Mucosa of descending colon (tissue), 3 donors: Measurements from ENCODE around the gene MTHFD1L. TPM values are rescaled to one million over a fixed set of nuclear protein-coding genes. Genes with fewer than 3 reads are reported as not detected.

ENCODE experiments used
- ATAC-seq: fragments of 200-7000 bp; cut with Tn5 transposase; one replicate; pipeline ENCODE4 v1.9.1; 2020; ENCODE audit warnings: mild to moderate bottlenecking, moderate library complexity
- DNase-seq, 3 donors: peaks; one replicate each; pipeline ENCODE4 v3.0.0-alpha.2; 2020
- H3K36me3 ChIP-seq: fragments of 200-600 bp; one replicate; pipeline ENCODE4 v1.8.0; 2021; ENCODE audit warnings: low read depth, mild to moderate bottlenecking
- H3K4me1 ChIP-seq: fragments of 200-600 bp; one replicate; pipeline ENCODE4 v1.8.0; 2021; ENCODE audit warnings: low read depth, mild to moderate bottlenecking
- H3K4me3 ChIP-seq: fragments of 200-600 bp; one replicate; pipeline ENCODE4 v1.8.0; 2021; ENCODE audit warnings: mild to moderate bottlenecking
- H3K9me3 ChIP-seq: fragments of 200-600 bp; one replicate; pipeline ENCODE4 v1.8.0; 2021; ENCODE audit warnings: mild to moderate bottlenecking
- CTCF ChIP-seq: fragments of 200-600 bp; IDR thresholded peaks from one replicate; pipeline ENCODE4 v1.8.0; 2022; ENCODE audit warnings: antibody characterized with exemption, mild to moderate bottlenecking
- intact Hi-C, 2 donors: fragments of 100-400 bp; cut with DNase I in 1 of 2; cut with micrococcal nuclease in 1 of 2; formaldehyde crosslinking; loops; one replicate each; pipeline versions ENCODE4 v1.11.0 to v1.11.1; 2022; cut with DNase I, micrococcal nuclease
- total RNA-seq, 3 donors: library from RNA; stranded (reverse); fragmentation: NEBNext Ultra II Directional in 2 of 3; extraction: Animal tissue kit (Norgen Biotek cat#: 25700) in 2 of 3; gene quantifications; one replicate each; pipeline versions ENCODE4 v1.2.1 to v1.2.4, GENCODE V29; 2021 to 2023
- donor health status: DM: no; HTN: no; CAD: no; lungs with moderate emphysema.
- donor health status: DM: no; HTN: no; CAD: no.
- donor health status: DM: no; HTN: yes; CAD: no.

Gene MTHFD1L
- total RNA-seq, 3 donors from 2014 or later, result 7.1 to 11.1 (median 8.9) TPM

DNA sequence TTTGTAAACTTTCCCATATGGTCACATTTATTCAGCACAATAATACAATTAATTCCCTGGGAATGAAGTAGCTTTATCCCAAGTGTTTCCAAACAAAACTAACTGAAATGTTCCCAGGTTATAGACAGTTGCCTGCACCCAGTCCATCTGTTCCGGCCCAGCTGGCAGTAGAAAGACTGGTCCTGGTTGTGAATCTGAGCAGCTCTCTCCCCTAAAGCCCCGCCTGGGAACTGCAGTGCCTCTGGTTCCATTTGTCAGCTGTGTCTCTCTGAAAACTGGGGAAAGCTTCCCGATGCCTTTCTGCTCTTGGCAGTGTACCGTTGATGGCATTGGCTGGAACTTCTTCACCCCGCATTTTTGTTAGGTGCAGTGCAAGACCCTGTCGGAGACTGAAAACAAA, 8.7 kb downstream of the MTHFD1L start:
- Histone ChIP-seq H3K4me3 (no peak overlapping the region), H3K9me3 (no peaks in the 10 kb centered on the region), H3K4me1 (peaks cover 5% of the 10 kb centered on the region), H3K36me3 (no peaks in the 10 kb centered on the region)
- ATAC-seq (no peak), DNase-seq (no peak)
- intact Hi-C loops, result no loop called here
- TF ChIP-seq CTCF, result no peak

DNA sequence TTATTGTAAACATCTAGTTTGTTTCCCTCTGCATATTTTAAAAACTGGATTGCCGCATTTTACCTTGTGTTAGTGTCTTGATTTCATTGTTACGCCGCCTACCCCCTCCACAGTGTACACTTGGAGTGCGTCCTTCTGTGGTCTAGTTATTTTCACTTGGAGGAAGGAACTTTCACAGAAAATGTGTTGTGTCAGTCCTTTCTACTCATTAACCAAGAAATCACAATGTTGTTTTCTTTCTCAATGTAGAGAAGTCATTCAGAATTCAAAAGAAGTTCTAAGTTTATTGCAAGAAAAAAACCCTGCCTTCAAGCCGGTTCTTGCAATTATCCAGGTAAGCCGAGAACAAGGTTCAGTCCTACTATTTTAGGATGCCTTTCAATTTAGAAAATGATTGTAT, 10.3 kb downstream of the MTHFD1L start:
- Histone ChIP-seq H3K9me3 (no peaks in the 10 kb centered on the region), H3K36me3 (no peaks in the 10 kb centered on the region), H3K4me3 (no peak overlapping the region), H3K4me1 (peaks cover 5% of the 10 kb centered on the region)
- intact Hi-C loops, result no loop called here
- ATAC-seq (no peak), DNase-seq (no peak)
- no peak for TF ChIP-seq CTCF

GRCh38 chr6:150876598-150876997, 11.1 kb downstream of the MTHFD1L start:
- intact Hi-C loops, result no loop called here
- Histone ChIP-seq H3K36me3 (no peaks in the 10 kb centered on the region), H3K4me3 (no peak overlapping the region), H3K4me1 (peaks cover 5% of the 10 kb centered on the region), H3K9me3 (no peaks in the 10 kb centered on the region)
- peak in 1 of 3 donors; percentile 30 for DNase-seq
- ATAC-seq, result peak; percentile 81
- TF ChIP-seq CTCF, result no peak

GRCh38 chr6:150877928-150878327, 12.4 kb downstream of the MTHFD1L start:
- Histone ChIP-seq H3K4me1 (peaks cover 7% of the 10 kb centered on the region), H3K36me3 (no peaks in the 10 kb centered on the region), H3K9me3 (no peaks in the 10 kb centered on the region), H3K4me3 (no peak overlapping the region)
- ATAC-seq (peak; percentile 94), DNase-seq (peak; percentile 74 to 85 (median 81))
- peak; percentile 8 for TF ChIP-seq CTCF
- intact Hi-C loops, result no loop called here

DNA sequence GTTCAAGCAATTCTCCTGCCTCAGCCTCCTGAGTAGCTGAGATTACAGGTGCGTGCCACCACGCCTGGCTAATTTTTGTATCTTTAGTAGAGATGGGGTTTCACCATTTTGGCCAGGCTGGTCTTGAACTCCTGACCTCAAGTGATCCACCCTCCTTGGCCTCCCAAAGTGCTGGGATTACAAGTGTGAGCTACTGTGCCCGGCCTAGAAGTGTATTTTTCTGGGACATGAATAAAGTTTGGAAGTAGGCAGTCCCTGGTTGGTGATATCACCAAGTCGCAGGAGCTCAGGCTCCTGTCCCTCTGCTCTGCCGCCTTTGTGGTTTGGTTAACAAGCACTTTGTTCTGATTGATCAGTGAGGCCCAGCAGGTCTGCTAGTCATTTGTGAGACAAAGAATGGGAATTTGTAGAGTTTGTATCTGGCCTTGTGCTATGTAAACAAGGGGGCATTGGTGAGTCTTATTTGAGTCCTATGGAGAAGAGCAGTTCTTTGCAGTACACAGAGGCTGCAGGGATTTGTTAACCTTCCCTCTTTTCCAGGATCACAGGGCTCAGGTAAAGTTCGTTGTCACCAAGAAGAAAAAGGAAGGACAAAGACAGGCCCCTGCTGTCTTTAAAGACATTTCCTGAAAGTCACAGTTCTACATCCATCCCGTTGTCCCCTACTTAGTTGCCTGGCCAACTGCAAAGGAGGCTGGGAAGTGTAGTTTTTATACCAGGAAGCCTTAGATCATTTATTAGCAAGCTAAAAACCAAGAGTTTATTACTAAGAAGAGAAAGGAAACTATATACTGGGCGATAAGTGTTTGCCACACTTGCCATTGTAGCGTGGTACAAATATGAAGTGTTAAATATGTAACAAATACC, 13.1 kb downstream of the MTHFD1L start:
- no peaks in the 10 kb centered on the region for H3K36me3 ChIP-seq
- no peak overlapping the region for H3K4me3 ChIP-seq
- ATAC-seq (no peak), DNase-seq (no peak)
- peaks cover 7% of the 10 kb centered on the region for H3K4me1 ChIP-seq
- intact Hi-C loops, result no loop called here
- TF ChIP-seq CTCF, result no peak
- no peaks in the 10 kb centered on the region for H3K9me3 ChIP-seq
